Neural crest cell (in vitro differentiated cells): ENCODE measurements around the gene ENO2. TPM values are rescaled to one million over a fixed set of nuclear protein-coding genes. Genes with fewer than 3 reads are reported as not detected.
"Not testable (repeated sequence)": the region's sequence is repeated elsewhere in the genome, so short reads cannot be mapped to it uniquely, and the experiment has no call there.

Experiments
- DNase-seq: peaks from one replicate; pipeline ENCODE4 v3.0.0; 2021; ENCODE audit warnings: low read depth, mixed read lengths, low spot score
- H3K27ac Mint-ChIP-seq: one replicate; pipeline ENCODE4 v1.8.0; 2021; ENCODE audit warnings: mild to moderate bottlenecking, mixed read lengths; ENCODE audit not compliant: unreplicated experiment
- H3K27me3 Mint-ChIP-seq: 2 replicates; pipeline ENCODE4 v1.8.0; 2021; ENCODE audit warnings: low read depth, mild to moderate bottlenecking, mixed read lengths
- H3K36me3 Mint-ChIP-seq: 2 replicates; pipeline ENCODE4 v1.8.0; 2021; ENCODE audit warnings: low read depth, mild to moderate bottlenecking, mixed read lengths
- H3K4me1 Mint-ChIP-seq: 2 replicates; pipeline ENCODE4 v1.8.0; 2021; ENCODE audit warnings: mixed read lengths
- H3K4me3 Mint-ChIP-seq: one replicate; pipeline ENCODE4 v1.8.0; 2021; ENCODE audit warnings: mild to moderate bottlenecking, mixed read lengths
- H3K9me3 Mint-ChIP-seq: 2 replicates; pipeline ENCODE4 v1.8.0; 2021; ENCODE audit warnings: mixed read lengths
- total RNA-seq: library from RNA; stranded (reverse); gene quantifications from 2 replicates; pipeline ENCODE4 v1.2.1, GENCODE V29; 2021
- TF ChIP-seq, protein P1 (sequence below): fragments of 200-600 bp; sonication (generic); conservative IDR thresholded peaks from 2 replicates; pipeline ENCODE4 v1.5.0; 2021; ENCODE audit warnings: antibody characterized with exemption, mild to moderate bottlenecking

ENO2 gene
- total RNA-seq, 1 donor from 2014 or later = 68.4 TPM

DNA sequence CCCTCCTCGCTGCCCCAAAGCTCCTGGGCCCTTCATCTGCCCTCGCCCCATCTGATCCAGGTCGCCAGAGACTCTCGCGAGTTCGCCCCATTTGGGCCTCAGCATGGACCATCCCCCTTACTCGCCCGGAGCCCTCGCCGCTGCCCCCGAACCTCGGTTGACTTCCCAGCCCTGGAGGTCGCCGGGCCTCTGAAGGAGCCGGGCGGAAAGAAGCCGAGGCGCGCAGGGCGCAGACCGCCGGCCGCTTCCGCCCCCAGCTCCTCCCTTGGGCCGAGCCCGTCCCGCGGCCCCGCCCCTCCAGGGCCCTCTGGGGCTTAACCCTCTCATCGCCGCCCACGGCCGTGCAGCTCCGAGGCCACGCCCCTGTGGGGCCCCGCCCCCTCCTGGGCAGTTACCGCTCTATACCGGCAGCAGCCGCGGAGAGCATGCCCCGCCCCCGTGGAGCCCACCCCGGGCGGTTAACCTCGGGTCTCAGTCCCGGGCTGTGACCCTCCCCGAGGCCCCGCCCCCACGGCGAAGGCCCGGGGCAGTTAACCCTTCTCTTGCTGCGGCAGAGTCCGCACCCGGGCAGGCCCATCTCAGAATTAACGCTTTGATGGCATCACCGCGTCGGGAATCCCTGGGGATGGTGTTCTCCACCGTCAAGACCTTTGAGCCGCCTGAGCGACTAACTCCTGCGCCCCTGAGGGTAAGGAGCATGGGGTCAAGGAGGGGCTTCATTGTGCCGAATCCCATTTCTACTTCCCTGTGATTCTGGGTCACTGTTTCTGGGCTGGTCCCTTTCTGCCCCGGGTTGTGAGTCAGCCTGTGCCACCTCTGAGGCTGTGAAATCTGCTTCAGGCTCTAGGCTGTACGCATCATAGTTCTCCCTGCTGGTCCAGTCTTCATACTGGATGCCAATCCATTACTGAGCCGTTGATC lies 41.0 kb upstream of the ENO2 start, which contains the start of gene SPSB2:
SPSB2 (minus strand) TSS at position 210 of the 921 bp plus-strand sequence. CDS start 402 bp downstream, outside the sequence.
- peak within 1 kb of the TSS; percentile 50 for H3K27ac Mint-ChIP-seq
- peaks cover 42% of the 10 kb centered on the region for H3K4me1 Mint-ChIP-seq
- no peaks in the 10 kb centered on the region for H3K9me3 Mint-ChIP-seq
- peak within 1 kb of the TSS; percentile 97 for H3K4me3 Mint-ChIP-seq
- H3K27me3 Mint-ChIP-seq = peaks cover 15% of the 10 kb centered on the region
- TF ChIP-seq, protein P1, sequence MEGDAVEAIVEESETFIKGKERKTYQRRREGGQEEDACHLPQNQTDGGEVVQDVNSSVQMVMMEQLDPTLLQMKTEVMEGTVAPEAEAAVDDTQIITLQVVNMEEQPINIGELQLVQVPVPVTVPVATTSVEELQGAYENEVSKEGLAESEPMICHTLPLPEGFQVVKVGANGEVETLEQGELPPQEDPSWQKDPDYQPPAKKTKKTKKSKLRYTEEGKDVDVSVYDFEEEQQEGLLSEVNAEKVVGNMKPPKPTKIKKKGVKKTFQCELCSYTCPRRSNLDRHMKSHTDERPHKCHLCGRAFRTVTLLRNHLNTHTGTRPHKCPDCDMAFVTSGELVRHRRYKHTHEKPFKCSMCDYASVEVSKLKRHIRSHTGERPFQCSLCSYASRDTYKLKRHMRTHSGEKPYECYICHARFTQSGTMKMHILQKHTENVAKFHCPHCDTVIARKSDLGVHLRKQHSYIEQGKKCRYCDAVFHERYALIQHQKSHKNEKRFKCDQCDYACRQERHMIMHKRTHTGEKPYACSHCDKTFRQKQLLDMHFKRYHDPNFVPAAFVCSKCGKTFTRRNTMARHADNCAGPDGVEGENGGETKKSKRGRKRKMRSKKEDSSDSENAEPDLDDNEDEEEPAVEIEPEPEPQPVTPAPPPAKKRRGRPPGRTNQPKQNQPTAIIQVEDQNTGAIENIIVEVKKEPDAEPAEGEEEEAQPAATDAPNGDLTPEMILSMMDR = no peak
- peak; percentile 100 for DNase-seq
- H3K36me3 Mint-ChIP-seq = peaks cover 26% of the 10 kb centered on the region

DNA sequence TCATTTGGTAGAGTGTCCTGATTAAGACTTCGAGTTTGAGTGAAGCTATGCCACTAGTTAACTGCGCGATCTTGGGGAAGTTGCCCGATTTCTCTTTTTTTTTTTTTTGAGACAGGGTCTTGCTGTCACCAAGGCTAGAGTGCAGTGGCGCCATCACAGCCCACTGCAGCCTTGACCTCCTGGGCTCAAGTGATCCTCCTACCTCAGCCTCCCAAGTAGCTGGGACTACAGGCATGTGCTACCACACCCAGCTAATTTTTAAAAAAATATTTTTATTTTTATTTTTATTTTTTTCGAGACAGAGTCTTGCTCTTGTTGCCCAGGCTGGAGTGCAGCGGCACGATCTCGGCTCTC lies 40.4 kb upstream of the ENO2 start:
- Mint-ChIP-seq H3K36me3 (peaks cover 22% of the 10 kb centered on the region), H3K4me1 (peaks cover 36% of the 10 kb centered on the region), H3K4me3 (peak overlapping the region; percentile 97)
- H3K9me3 Mint-ChIP-seq, H3K27ac Mint-ChIP-seq, H3K27me3 Mint-ChIP-seq, DNase-seq: not testable (repeated sequence)

DNA sequence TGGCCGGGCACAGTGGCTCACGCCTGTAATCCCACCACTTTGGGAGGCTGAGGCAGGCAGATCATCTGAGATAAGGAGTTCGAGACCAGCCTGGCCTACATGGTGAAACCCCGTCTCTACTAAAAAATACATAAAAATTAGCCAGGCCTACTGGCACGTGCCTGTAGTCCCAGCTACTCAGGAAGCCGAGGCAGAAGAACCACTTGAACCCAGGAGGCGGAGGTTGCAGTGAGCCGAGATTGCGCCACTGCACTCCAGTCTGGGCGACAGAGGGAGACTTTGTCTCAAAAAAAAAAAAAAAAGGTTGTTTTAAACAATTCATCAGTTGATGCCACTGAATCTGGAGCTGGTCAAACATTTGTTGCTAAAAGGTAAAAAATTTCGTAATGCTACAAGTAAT lies 34.6 kb upstream of the ENO2 start:
- H3K4me1 Mint-ChIP-seq, H3K27me3 Mint-ChIP-seq, H3K36me3 Mint-ChIP-seq, DNase-seq, H3K9me3 Mint-ChIP-seq, H3K27ac Mint-ChIP-seq, H3K4me3 Mint-ChIP-seq: not testable (repeated sequence)

DNA sequence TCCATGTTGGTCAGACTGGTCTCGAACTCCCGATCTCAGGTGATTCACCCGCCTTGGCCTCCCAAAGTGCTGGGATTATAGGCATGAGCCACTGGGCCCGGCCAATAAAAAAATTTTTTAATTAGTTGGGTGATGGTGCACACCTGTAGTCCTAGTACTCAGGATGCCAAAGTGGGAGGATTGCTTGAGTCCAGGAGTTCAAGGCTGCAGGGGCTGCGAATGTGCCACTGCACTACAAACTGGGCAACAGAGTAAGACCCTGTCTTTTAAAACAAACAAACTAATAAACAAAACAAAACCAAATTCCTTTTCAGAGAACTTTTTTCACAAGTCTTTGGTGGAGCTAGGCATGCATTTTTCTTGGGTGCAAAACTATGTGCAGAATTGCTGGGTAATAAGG lies 31.1 kb upstream of the ENO2 start:
- Mint-ChIP-seq H3K27me3 (no peaks in the 10 kb centered on the region), H3K36me3 (peaks cover under 1% of the 10 kb centered on the region), H3K9me3 (no peaks in the 10 kb centered on the region), H3K27ac (no peak overlapping the region), H3K4me3 (no peak overlapping the region), H3K4me1 (peaks cover 9% of the 10 kb centered on the region)
- no peak for DNase-seq
- TF ChIP-seq, protein P1 = no peak

DNA sequence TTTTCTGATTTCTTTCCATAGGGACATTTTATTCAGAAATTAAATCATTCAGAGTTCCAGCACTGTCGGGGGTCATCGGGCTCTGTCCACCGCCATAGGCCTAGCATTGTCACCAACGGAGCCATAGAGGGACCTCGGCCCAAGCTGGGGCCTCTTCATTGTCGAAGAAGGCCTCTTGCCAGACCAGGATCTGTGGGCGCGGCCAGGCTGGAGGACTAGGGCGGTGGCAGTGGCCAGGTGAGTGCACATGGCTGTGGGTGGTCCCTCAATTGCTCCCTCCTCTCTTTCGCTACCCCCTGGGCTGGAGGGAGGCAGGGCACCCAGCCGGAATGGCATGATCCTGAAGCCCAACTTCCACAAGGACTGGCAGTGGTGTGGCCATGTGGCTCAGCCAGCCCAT lies 30.7 kb upstream of the ENO2 start:
- H3K36me3 Mint-ChIP-seq = peaks cover 3% of the 10 kb centered on the region
- H3K4me3 Mint-ChIP-seq = no peak overlapping the region
- no peak for DNase-seq
- H3K27me3 Mint-ChIP-seq = no peaks in the 10 kb centered on the region
- TF ChIP-seq, protein P1 = no peak
- H3K4me1 Mint-ChIP-seq = peaks cover 12% of the 10 kb centered on the region
- H3K27ac Mint-ChIP-seq = no peak overlapping the region
- H3K9me3 Mint-ChIP-seq = no peaks in the 10 kb centered on the region

DNA sequence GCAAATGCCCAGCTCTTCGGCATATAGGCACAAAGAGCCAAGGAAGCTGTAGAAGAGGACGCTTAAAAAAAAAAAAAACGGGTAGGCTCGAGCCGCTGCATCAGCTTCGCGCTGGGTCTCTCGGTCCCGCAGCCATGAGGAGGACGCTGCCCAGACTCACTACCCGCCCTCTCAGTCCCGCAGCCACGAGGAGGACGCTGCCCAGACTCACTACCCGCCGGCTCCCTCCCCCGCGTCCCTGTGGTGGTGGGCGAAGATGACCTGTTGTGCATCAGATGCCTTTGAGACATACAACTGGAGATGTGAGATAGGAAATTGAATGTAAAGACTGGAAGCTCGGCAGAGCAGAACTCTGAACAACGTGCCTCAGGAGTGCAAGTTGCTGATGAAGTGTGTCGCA lies 29.8 kb upstream of the ENO2 start:
- no peak overlapping the region for H3K4me3 Mint-ChIP-seq
- H3K4me1 Mint-ChIP-seq = peaks cover 12% of the 10 kb centered on the region
- H3K27me3 Mint-ChIP-seq = no peaks in the 10 kb centered on the region
- no peak for DNase-seq
- TF ChIP-seq, protein P1 = no peak
- no peaks in the 10 kb centered on the region for H3K9me3 Mint-ChIP-seq
- peaks cover 3% of the 10 kb centered on the region for H3K36me3 Mint-ChIP-seq
- no peak overlapping the region for H3K27ac Mint-ChIP-seq

DNA sequence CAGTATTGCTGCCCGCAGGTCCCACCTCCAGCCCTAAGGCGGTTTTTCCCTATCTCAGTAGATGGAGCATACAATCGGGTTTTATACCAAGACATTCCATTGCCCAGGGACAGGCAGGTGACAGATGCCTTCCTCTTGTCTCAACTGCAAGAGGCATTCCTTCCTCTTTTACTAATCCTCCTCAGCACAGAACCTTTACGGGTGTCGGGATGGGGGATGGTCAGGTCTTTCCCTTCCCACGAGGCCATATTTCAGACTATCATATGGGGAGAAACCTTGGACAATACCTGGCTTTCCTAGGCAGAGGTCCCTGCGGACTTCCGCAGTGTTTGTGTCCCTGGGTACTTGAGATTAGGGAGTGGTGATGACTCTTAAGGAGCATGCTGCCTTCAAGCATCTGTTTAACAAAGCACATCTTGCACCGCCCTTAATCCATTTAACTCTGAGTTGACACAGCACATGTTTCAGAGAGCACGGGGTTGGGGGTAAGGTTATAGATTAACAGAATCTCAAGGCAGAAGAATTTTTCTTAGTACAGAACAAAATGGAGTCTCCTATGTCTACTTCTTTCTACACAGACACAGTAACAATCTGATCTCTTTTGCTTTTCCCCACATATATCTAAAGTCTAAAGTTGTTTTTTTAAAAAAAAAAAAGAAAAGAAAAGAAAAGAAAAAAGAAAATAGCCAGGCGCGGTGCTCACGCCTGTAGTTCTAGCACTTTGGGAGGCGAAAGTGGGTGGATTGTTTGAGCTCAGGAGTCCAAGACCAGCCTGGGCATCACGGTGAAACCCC lies 28.0 kb upstream of the ENO2 start:
- H3K27me3 Mint-ChIP-seq, H3K4me3 Mint-ChIP-seq, H3K27ac Mint-ChIP-seq, H3K36me3 Mint-ChIP-seq, DNase-seq, H3K9me3 Mint-ChIP-seq: not testable (repeated sequence)
- peaks cover 23% of the 10 kb centered on the region for H3K4me1 Mint-ChIP-seq
